T-helper 17 cell (primary cell): ENCODE results near the gene NPHP4. TPM values are rescaled to one million over a fixed set of nuclear protein-coding genes. Genes with fewer than 3 reads are reported as not detected.
A peak's percentile ranks its signal among the peaks of the same experiment; 100 is the strongest.

Experiments
- ATAC-seq: fragments of 150-1000 bp; cut with Tn5 transposase; 2 replicates; pipeline ENCODE4 v1.10.0; 2021; ENCODE audit warnings: mild to moderate bottlenecking, moderate library complexity
- DNase-seq, 3 donors: peaks; one replicate each; pipeline versions ENCODE4 v3.0.0 to v3.0.0-alpha.2; 2020 to 2021
- H3K9me3 ChIP-seq: one replicate; pipeline ENCODE4 v1.7.0; 2013; ENCODE audit warnings: low read length, mild to moderate bottlenecking; ENCODE audit not compliant: control insufficient read depth, poor library complexity, severe bottlenecking
- H3K27ac Mint-ChIP-seq: one replicate; pipeline ENCODE4 v1.8.0; 2022; ENCODE audit warnings: mild to moderate bottlenecking, moderate library complexity, mixed read lengths
- H3K27me3 Mint-ChIP-seq: one replicate; pipeline ENCODE4 v1.8.0; 2022; ENCODE audit warnings: mixed read lengths
- H3K36me3 Mint-ChIP-seq: one replicate; pipeline ENCODE4 v1.8.0; 2022; ENCODE audit warnings: low read depth, mixed read lengths
- H3K4me1 Mint-ChIP-seq: one replicate; pipeline ENCODE4 v1.8.0; 2022; ENCODE audit warnings: mild to moderate bottlenecking, mixed read lengths
- H3K4me3 Mint-ChIP-seq: one replicate; pipeline ENCODE4 v1.8.0; 2022; ENCODE audit warnings: mild to moderate bottlenecking, moderate library complexity, mixed read lengths
- total RNA-seq, 4 donors: library from RNA in 2 of 4; stranded (reverse) in 2 of 4; gene quantifications; one replicate each; pipeline ENCODE4 v1.2.3 and lab custom pipeline; 2022 to 2026

NPHP4 gene
- total RNA-seq, 2 donors from 2014 or later: 9.9 to 14.1 TPM

DNA sequence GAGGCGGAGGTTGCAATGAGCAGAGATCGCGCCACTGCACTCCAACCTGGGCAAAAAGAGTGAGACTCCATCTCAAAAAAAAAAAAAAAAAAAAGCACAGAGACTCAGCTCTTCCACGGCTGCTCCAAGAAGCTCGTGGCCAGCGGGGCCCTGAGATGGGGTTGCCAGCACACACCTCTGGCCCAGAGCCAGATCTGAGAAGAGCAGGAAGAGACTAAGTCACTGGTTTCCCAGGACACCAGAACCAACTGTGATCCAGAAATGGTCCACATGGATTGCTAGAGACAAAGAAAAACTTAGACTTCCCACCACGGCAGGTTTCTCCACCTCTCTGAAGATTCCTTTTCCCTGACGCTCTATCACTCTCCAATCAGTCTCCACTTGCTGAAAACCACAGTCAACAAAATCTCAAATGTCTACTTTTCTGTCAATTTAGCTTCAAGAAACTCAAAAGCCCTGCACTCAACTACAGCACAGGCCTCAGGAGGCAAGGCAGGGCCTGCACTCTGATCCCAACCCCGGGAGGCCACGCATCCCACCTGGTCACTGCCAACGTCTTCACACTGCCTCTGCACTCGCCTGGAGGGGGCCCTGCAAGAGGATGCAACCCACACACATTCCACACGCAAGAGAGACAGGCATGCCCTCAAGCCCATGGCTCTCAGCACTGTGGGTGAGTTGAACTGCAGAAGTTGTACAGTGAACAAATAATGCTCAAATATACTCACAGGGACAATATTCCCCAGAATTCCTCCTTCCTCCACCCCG, 79.0 kb downstream of the NPHP4 start:
- ATAC-seq: no peak
- Mint-ChIP-seq H3K27ac (peak overlapping the region; percentile 90), H3K27me3 (no peaks in the 10 kb centered on the region), H3K4me3 (no peak overlapping the region), H3K36me3 (no peaks in the 10 kb centered on the region), H3K4me1 (peaks cover 9% of the 10 kb centered on the region)
- no peak for DNase-seq
- no peaks in the 10 kb centered on the region for H3K9me3 ChIP-seq

DNA sequence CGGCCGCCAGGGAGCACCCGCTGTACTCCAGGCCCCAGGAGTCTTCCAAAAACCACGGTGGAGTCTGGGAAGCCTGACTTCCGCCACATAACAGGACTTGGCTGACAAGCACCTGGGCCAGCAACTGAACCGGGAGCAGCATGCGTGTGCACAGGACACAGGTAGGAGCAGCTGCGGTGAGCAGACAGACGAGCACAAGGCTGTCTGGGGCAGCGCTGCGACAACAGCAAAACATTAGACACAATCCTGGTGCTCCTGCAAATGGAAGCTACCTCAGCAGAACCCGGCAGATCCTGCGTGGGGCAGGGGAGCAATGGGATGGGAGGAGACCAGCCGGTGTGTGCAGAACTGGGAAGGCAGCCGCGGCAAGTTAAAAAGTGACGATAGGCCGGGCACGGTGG, 80.4 kb downstream of the NPHP4 start:
- H3K9me3 ChIP-seq: no peaks in the 10 kb centered on the region
- DNase-seq (no peak), ATAC-seq (no peak)
- H3K36me3 Mint-ChIP-seq: no peaks in the 10 kb centered on the region
- peaks cover 9% of the 10 kb centered on the region for H3K4me1 Mint-ChIP-seq
- no peak overlapping the region for H3K4me3 Mint-ChIP-seq
- H3K27me3 Mint-ChIP-seq: no peaks in the 10 kb centered on the region
- no peak overlapping the region for H3K27ac Mint-ChIP-seq

- peak overlapping the region; percentile 51 for H3K27ac Mint-ChIP-seq
- no peak for DNase-seq
- no peaks in the 10 kb centered on the region for H3K9me3 ChIP-seq
- no peaks in the 10 kb centered on the region for H3K27me3 Mint-ChIP-seq
- H3K36me3 Mint-ChIP-seq: no peaks in the 10 kb centered on the region
- no peak for ATAC-seq
- H3K4me1 Mint-ChIP-seq: peaks cover 9% of the 10 kb centered on the region
- H3K4me3 Mint-ChIP-seq: no peak overlapping the region
Measured at GRCh38 chr1:5911157-5911556, 81.1 kb downstream of the NPHP4 start.

GRCh38 chr1:5910666-5911065, 81.6 kb downstream of the NPHP4 start:
- peaks cover 5% of the 10 kb centered on the region for H3K4me1 Mint-ChIP-seq
- peak overlapping the region; percentile 51 for H3K27ac Mint-ChIP-seq
- DNase-seq (no peak), ATAC-seq (no peak)
- H3K36me3 Mint-ChIP-seq: no peaks in the 10 kb centered on the region
- no peaks in the 10 kb centered on the region for H3K9me3 ChIP-seq
- H3K4me3 Mint-ChIP-seq: no peak overlapping the region
- H3K27me3 Mint-ChIP-seq: no peaks in the 10 kb centered on the region

GRCh38 chr1:5910276-5910620, 82.0 kb downstream of the NPHP4 start:
- Mint-ChIP-seq H3K4me3 (no peak overlapping the region), H3K27me3 (no peaks in the 10 kb centered on the region), H3K4me1 (peaks cover 5% of the 10 kb centered on the region), H3K36me3 (no peaks in the 10 kb centered on the region), H3K27ac (peak overlapping the region; percentile 51)
- ATAC-seq (no peak), DNase-seq (no peak)
- H3K9me3 ChIP-seq: no peaks in the 10 kb centered on the region

- no peaks in the 10 kb centered on the region for H3K27me3 Mint-ChIP-seq
- no peak for DNase-seq
- H3K4me3 Mint-ChIP-seq: no peak overlapping the region
- no peaks in the 10 kb centered on the region for H3K9me3 ChIP-seq
- ATAC-seq: no peak
- no peaks in the 10 kb centered on the region for H3K36me3 Mint-ChIP-seq
- peak overlapping the region; percentile 51 for H3K27ac Mint-ChIP-seq
- H3K4me1 Mint-ChIP-seq: peaks cover 5% of the 10 kb centered on the region
Measured at GRCh38 chr1:5909576-5910275, 82.5 kb downstream of the NPHP4 start.

DNA sequence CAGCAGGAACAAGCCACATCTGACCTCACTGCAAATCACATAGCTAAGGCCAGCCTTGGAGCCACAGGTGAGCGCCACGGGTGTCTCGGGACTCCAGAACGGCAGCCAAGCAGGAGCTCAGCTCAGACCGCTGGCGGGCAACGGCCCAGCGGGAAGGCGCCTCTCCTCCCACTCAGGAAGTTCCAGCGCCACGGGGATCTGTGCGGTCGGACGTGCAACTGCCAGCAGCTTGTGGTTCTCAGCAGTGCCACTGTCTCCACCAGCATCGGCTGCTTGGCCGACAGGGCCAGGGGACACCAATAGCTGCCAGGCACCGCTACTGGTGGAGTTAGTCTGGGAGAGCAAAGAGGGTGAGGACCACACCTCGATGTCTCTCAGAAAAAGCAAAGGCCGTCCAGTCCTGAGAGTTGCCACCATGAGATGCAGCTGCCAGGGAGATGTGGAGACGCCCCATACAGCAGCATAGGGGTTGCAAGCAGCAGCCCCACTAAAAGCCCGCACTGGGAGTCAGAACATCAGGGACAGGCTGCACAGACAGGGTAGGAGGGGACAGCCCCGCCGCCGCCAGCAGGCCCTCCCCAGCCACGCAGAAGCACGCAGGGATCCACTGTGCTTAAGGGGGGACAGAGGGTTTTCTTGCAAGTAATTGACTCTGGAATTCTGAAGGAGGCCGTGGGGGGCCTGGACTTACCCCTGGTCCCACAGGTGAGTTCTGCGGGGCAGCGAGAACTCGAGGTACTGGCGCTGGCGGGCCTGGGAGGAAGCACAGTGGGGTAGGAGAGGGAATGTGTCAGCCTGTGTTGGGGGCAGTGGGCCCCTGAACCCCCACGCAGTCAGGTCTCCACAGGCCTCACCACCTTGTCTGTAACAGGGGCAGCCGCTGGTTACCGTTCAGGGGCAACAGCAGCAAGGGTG, 83.5 kb downstream of the NPHP4 start:
- Mint-ChIP-seq H3K4me1 (peaks cover 3% of the 10 kb centered on the region), H3K36me3 (no peaks in the 10 kb centered on the region), H3K27me3 (no peaks in the 10 kb centered on the region), H3K4me3 (no peak overlapping the region), H3K27ac (peak overlapping the region; percentile 6)
- no peak for ATAC-seq
- no peaks in the 10 kb centered on the region for H3K9me3 ChIP-seq
- DNase-seq: no peak

GRCh38 chr1:5907966-5908365, 84.3 kb downstream of the NPHP4 start:
- no peak for DNase-seq
- ATAC-seq: no peak
- H3K27me3 Mint-ChIP-seq: no peaks in the 10 kb centered on the region
- no peaks in the 10 kb centered on the region for H3K9me3 ChIP-seq
- H3K4me1 Mint-ChIP-seq: peaks cover 3% of the 10 kb centered on the region
- no peak overlapping the region for H3K27ac Mint-ChIP-seq
- H3K4me3 Mint-ChIP-seq: no peak overlapping the region
- no peaks in the 10 kb centered on the region for H3K36me3 Mint-ChIP-seq

- Mint-ChIP-seq H3K4me1 (peaks cover 4% of the 10 kb centered on the region), H3K27me3 (no peaks in the 10 kb centered on the region), H3K36me3 (peaks cover 2% of the 10 kb centered on the region), H3K4me3 (no peak overlapping the region), H3K27ac (no peak overlapping the region)
- H3K9me3 ChIP-seq: no peaks in the 10 kb centered on the region
- no peak for DNase-seq
- ATAC-seq: no peak
Measured at GRCh38 chr1:5907386-5907785, 84.8 kb downstream of the NPHP4 start.

- H3K27me3 Mint-ChIP-seq: no peaks in the 10 kb centered on the region
- ATAC-seq (no peak), DNase-seq (no peak)
- no peak overlapping the region for H3K27ac Mint-ChIP-seq
- H3K4me3 Mint-ChIP-seq: no peak overlapping the region
- H3K4me1 Mint-ChIP-seq: peaks cover 7% of the 10 kb centered on the region
- no peaks in the 10 kb centered on the region for H3K9me3 ChIP-seq
- H3K36me3 Mint-ChIP-seq: peaks cover 3% of the 10 kb centered on the region
Measured at GRCh38 chr1:5906966-5907365, 85.3 kb downstream of the NPHP4 start.

- H3K27me3 Mint-ChIP-seq: no peaks in the 10 kb centered on the region
- H3K4me3 Mint-ChIP-seq: no peak overlapping the region
- H3K9me3 ChIP-seq: no peaks in the 10 kb centered on the region
- H3K27ac Mint-ChIP-seq: no peak overlapping the region
- peaks cover 3% of the 10 kb centered on the region for H3K36me3 Mint-ChIP-seq
- ATAC-seq (no peak), DNase-seq (no peak)
- H3K4me1 Mint-ChIP-seq: peaks cover 7% of the 10 kb centered on the region
Measured at GRCh38 chr1:5906116-5906515, 86.1 kb downstream of the NPHP4 start.

DNA sequence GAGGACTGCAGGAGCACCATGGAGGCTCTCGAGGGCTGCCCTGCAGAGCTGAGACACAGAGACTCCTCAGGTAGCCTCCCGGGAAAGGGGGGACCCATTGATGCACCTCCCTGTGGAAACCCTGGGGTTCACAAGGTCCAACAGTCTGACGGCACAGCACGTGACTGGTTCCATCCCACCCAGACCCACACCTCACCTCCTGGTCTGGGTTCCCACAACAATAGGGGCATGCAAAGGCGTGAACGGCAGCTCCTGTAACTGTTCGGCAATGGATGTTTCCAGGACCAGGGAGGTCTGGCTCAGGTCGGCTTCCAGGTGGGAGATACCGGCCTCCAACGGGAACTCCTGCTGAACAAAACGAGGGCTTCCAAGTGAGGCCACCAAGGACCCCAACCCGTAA, 86.8 kb downstream of the NPHP4 start:
- no peaks in the 10 kb centered on the region for H3K27me3 Mint-ChIP-seq

DNA sequence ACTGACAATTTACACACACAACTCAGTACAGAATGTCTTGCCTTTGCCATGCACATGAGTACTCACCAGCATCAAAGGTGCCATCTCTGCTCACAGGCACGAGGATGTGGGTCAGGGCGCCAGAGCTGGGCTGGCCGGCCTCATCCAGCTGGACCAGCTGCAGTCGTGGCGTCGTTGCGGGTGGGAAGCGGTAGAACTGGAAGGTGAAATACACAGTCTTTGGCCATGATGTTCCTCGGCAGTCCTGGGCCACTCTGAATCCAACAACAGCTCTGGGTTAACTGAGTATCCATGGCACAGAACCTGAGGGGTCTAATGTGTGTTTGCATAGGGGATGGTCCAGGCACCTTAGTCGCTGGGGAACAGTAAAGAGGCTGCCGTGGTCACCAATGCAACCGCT, 87.7 kb downstream of the NPHP4 start:
- ATAC-seq: no peak
- H3K27ac Mint-ChIP-seq: no peak overlapping the region
- peaks cover 4% of the 10 kb centered on the region for H3K4me1 Mint-ChIP-seq

More for the DNA sequence above, 86.8 kb downstream of the NPHP4 start:
- ATAC-seq: no peak
- Mint-ChIP-seq H3K36me3 (peaks cover 3% of the 10 kb centered on the region), H3K4me1 (peaks cover 7% of the 10 kb centered on the region), H3K27ac (no peak overlapping the region), H3K4me3 (no peak overlapping the region)
- no peaks in the 10 kb centered on the region for H3K9me3 ChIP-seq
- DNase-seq: no peak

More for the DNA sequence above, 87.7 kb downstream of the NPHP4 start:
- Mint-ChIP-seq H3K4me3 (no peak overlapping the region), H3K27me3 (no peaks in the 10 kb centered on the region), H3K36me3 (peaks cover 3% of the 10 kb centered on the region)
- no peaks in the 10 kb centered on the region for H3K9me3 ChIP-seq
- DNase-seq: no peak
